NCI-H2227 (cell line): ENCODE results near the gene MAGIX.
"Not testable (repeated sequence)": the region's sequence is repeated elsewhere in the genome, so short reads cannot be mapped to it uniquely, and the experiment has no call there.

Experiments used
- DNase-seq: peaks from one replicate; lab custom pipeline; 2025; ENCODE audit not compliant: unreplicated experiment; lab: John Stamatoyannopoulos, UW

MAGIX gene

GRCh38 chrX:49162620-49163019 is at the start of gene MAGIX:
Gene MAGIX, plus strand, starts transcription at chrX:49162758. Its CDS starts 132 bp downstream, at chrX:49162890.
- DNase-seq = no peak

GRCh38 chrX:49116076-49116475 is 46.5 kb upstream of the MAGIX start:
- no peak for DNase-seq

- no peak for DNase-seq
Measured at GRCh38 chrX:49116716-49117115, 45.8 kb upstream of the MAGIX start.

- no peak for DNase-seq
Measured at GRCh38 chrX:49117581-49117980, 45.0 kb upstream of the MAGIX start.

GRCh38 chrX:49120091-49120490 is 42.5 kb upstream of the MAGIX start:
- no peak for DNase-seq

- DNase-seq = no peak
Measured at GRCh38 chrX:49122499-49122898, 40.1 kb upstream of the MAGIX start.

- DNase-seq = not testable (repeated sequence)
Measured at GRCh38 chrX:49127742-49128258, 34.8 kb upstream of the MAGIX start.

- DNase-seq = no peak
Measured at GRCh38 chrX:49129427-49129826, 33.1 kb upstream of the MAGIX start.

- not testable (repeated sequence) for DNase-seq
Measured at GRCh38 chrX:49132275-49132674, 30.3 kb upstream of the MAGIX start.

GRCh38 chrX:49133759-49134158 is 28.8 kb upstream of the MAGIX start:
- no peak for DNase-seq

GRCh38 chrX:49137492-49137891 is 25.1 kb upstream of the MAGIX start:
- DNase-seq = no peak

GRCh38 chrX:49139713-49140112 is 22.8 kb upstream of the MAGIX start:
- DNase-seq = no peak

- DNase-seq = not testable (repeated sequence)
Measured at GRCh38 chrX:49142264-49142663, 20.3 kb upstream of the MAGIX start.

- DNase-seq = not testable (repeated sequence)
Measured at GRCh38 chrX:49143154-49143553, 19.4 kb upstream of the MAGIX start.

- no peak for DNase-seq
Measured at GRCh38 chrX:49147282-49147681, 15.3 kb upstream of the MAGIX start.

GRCh38 chrX:49147936-49148335 is 14.6 kb upstream of the MAGIX start:
- DNase-seq = no peak

- DNase-seq = not testable (repeated sequence)
Measured at GRCh38 chrX:49148390-49149100, 14.0 kb upstream of the MAGIX start.

- not testable (repeated sequence) for DNase-seq
Measured at GRCh38 chrX:49149291-49149690, 13.3 kb upstream of the MAGIX start.

GRCh38 chrX:49153467-49153866 is 9.1 kb upstream of the MAGIX start:
- DNase-seq = no peak

GRCh38 chrX:49155243-49155899 is 7.2 kb upstream of the MAGIX start:
- peak; percentile 88 for DNase-seq

- DNase-seq = peak; percentile 96
Measured at GRCh38 chrX:49155900-49156837, 6.4 kb upstream of the MAGIX start.
